ENCODE data around the gene KRTAP10-2.

KRTAP10-2 gene

DNA sequence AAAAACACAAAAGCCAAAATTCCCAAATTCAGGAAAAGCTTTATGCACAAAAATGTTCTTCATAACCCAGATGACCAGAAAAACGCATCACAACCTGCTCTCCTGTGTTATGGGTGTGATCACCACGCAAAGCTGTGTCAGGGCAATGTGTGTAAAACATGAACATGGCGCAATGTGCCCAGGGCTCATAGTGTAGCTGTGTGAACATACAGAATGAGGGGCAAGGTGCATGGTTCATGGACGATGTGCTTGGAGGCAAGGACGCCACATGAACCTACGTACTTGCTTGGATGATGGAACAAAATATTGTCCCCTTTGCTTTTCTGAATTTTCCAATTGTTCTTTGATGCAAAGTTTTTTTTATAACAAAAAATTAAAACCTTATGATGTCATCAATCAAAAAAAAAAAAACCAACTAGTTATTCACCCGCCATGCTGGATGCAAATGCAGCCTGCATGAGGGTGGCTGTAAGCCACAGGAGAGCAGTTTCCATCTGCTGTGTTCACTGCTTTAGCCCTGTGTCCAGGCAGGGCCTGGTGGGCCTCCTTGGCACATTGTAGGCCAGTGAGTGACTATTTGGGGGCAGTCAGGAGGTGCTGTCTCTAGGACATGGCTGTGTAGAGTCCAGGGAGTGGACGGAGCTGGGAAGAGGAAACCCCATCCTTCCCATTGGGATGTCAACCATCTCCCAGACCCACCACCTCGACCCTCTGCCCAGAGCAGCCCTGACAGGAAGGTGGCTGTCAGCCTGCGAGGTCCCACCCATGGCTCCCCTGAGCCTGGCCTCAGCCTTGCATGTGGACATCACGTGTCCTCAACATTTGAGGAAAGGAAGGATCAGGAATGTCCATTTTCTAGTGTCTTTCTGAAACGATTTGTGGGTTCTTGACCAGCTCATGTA lies 25.0 kb downstream of the KRTAP10-2 start:
- no peak for DNase-seq (ENCODE audit: low spot score)

DNA sequence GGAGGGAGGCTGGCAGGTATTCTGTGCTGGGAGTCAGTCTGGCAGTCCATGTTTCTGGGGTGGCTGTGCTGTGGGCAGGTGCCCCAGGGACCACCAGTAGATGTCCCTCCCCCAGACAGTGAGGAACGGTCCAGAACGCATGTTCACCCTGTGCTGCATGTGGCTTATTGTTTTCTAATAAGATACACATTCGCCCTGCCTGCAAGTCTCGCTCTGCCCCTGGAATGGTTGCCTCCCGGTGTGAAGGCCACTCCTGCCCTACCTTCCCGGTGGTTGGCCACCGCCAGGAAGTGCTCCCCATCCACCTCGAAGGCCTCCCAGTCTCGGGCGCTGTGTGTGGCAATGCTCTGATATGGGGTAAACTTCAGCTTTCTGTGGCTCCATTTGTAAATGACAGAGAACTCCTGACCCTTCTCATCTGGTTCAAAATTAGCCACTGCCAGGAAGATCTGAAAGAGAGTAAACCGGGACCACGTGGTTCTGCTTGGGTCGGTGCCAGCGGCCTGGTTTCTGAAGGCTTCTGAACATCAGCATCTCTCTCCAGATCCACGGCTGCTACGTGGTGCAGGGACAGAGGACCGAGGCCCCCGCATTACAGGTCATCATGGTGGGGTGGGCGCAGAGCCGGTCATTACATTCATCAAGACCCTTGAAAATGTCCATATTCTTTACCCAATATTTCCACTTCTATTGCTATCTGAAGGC lies 25.8 kb downstream of the KRTAP10-2 start:
- DNase-seq (ENCODE audit: low spot score): no peak

DNA sequence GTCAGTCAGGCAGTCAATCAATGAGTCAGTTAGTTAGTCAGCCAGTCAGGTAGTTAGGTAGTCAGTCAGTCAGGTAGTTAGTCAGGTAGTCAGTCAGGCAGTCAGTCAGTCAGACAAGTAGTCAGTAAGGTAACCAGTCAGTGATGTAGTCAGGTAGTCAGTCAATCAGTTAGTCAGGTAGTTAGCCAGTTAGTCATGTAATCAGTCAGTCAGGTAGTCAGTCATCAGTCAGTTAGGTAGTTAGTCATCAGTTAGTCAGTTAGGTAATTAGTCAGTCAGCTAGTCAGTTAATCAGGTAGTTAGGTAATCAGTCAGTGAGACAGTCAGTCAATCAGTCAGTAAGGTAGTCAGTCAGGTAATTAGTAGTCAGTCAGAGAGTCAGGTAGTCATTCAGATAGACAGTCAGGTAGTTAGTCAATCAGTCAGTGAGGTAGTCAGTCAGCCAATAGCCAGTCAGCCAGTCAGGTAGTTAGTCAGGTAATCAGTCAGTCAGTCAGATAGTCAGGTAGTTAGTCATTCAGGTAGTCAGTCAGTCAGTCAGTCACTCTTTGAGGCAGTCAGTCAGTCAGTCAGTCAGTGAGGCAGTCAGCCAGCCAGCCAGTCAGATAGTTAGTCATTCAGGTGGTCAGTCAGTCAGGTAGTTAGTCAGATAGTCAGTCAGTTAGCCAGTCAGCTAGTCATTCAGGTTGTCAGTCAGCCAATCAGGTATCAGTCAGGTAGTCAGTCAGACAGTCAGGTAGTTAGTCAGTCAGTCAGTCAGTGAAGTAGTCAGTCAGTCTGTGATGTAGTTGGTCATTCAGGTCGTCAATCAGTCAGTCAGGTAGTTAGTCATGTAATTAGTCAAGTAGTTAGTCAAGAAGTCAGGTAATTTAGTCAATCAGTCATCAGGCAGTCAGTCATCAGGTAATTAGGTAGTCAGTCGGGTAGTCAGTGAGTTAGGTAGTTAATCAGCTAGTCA lies 26.6 kb downstream of the KRTAP10-2 start:
- DNase-seq (ENCODE audit: low spot score): no peak

DNA sequence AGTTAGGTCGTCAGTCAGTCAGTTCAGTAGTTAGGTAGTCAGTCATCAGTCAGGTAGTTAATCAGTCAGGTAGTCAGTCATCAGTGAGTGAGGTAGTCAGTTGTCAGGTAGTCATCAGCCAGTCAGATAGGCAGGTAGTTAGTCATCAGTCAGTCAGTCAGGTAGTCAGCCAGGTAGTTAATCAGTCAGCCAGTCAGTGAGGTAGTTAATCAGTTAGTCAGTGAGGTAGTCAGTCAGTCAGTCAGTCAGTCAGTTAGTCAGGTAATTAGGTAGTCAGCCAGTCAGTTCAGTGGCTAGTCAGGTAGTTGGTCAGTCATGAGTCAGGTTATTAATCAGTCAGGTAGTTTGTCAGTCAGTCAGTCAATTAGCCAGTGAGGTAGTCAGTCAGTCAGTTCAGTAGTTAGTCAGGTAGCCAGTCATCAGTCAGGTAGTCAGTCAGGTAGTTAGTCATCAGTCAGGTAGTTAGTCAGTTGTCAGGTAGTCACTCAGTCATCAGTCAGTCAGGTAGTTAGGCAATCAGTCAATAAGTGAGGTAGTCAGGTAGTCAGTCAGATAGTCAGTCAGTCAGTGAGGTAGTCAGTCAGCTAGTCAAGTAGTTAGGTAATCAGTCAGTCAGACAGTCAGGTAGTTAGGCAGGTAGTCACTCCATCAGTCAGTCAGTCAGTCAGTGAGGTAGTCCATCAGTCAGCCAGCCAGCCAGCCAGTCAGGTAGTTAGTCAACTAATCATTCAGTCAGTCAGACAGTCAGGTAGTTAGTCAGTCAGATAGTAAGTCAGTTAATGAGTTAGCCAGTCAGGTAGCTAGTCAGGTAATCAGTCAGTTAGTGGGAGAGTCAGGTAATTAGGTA lies 27.5 kb downstream of the KRTAP10-2 start:
- DNase-seq (ENCODE audit: low spot score): no peak

DNA sequence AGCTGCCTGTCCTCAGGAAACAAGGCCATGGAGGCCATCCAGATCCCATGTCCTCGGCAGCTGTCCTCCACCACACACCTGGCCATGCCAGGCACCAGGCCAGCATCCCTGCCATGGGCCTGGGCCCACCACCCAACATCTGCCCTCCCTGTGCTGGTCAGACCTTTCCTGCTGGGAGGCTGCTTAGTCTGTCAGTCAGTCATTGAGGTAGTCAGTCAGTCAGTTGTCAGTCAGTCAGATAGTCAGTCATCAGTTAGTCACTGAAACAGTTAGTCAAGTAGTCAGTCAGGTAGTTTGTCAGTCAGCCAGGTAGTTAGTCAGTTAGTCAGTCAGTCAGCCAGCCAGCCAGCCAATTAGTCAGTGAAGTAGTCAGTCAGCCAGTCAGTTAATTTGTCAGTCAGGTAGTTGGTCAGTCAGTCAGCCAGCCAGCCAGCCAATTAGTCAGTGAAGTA lies 28.5 kb downstream of the KRTAP10-2 start:
- DNase-seq (ENCODE audit: low spot score): no peak

DNA sequence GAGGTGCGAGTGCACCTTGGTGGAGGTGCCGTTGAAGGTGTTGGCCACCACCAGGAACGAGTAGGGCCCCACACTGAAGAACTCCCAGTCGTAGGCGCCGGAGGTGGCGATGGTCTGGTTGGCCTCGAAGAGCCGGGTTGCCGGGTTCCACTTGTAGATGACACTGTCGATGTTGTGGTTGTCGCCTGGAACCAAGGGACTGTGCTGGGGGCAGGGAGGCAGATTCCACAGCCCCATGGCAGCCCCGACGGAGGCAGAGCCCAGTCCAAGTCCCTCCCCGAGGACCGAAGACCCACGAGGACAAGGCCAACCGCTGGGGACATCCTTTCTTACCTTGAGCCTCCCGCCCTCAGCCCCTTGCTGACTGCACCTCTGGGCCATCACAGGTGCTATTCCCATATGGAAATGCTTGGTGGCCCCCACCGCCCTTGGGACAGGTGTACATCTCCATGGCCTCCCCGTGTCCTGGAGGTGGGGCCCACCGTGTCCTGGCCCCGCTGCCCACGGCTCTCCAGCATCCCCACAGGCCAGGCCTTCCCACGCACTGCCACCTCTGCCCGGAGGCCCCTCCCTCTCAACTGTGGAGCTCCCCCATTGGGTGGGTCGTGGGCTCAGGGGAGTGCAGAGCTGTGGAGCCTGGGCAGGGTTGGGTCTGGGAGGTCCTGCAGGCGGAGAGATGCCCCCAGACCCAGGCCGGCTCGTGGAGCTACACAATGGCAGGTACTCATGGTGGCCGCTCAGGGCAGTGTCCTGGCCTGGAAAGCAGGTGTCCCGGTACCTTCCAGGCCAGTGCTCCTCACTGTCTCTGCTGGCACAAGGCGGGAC lies 29.2 kb downstream of the KRTAP10-2 start:
- DNase-seq (ENCODE audit: low spot score): no peak

DNA sequence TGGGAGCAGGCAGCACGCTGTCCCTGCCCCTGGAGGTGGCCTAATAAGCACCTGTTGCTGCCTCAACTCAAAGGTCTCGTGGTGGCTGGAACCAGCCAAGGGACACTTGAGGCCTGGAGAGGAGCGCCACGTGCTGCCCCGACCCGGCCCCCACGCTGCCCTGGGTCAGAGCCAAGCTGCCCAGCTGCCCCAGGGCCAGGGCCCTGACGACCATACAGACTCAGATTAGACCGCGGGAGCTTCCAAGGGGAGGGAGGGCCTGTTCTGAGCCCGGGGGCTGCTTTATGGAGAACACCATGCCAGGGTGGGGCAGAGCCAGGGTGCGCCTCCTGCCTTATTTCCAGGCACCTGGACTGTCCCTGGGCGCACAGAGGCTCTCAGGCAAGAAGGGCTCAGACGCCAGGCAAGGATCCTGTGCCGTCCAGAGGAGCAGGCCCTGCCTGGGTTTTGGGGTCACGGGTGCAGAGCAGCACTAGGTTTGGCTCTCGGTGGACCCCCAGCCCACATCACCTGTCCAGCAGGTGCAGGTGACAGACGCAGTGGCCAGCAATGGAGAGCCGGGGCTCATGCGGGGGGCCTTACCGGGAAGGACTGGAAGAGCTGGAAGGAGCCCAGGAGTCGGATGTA lies 29.9 kb downstream of the KRTAP10-2 start:
- no peak for DNase-seq (ENCODE audit: low spot score)

DNA sequence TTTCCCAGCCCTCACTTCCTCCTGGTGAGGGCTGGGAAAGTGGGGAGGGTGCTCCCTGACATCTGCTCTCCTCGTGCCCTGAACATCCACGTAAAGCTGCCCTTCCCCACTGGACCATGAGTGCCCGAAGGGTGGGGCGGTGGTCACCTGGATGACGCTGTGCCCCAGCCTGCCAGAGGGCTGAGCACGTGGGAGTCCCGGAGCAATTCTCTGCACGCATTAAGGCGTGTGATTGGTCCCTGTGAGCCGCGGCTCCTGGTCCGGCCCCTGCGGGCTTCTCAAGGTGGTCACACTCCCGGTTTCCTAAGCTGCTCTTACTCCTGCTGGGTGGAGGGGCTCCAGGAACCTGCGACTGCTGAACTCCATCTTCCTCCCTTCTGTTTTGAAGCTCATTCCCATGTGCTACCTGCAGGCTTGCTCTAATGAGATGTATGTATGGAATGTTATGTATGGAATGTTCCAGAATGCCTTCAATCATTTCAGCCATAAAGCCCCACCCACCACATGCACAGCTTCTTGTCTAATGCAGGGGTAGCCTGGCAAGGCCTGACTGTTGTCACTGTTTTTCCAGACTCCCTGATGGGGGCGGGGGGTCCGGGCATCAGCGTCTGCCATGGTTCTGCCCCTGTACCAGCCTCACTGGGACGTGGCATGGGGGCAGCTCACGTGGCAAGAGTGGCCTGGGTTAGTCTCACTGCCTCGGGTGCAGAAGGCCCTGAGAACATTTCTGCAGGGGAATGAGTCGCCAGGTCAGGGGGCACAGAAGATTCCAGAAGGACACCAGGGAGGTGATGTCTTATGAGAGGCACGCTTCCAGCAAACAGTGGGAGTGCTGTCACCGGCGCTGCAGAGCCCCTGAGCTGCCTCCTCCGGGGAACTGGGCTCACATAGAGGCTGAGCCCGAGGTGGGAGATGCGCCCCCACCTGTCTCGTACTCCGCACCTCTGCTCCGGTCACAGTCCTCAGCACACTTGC lies 30.7 kb downstream of the KRTAP10-2 start:
- DNase-seq (ENCODE audit: low spot score): no peak

DNA sequence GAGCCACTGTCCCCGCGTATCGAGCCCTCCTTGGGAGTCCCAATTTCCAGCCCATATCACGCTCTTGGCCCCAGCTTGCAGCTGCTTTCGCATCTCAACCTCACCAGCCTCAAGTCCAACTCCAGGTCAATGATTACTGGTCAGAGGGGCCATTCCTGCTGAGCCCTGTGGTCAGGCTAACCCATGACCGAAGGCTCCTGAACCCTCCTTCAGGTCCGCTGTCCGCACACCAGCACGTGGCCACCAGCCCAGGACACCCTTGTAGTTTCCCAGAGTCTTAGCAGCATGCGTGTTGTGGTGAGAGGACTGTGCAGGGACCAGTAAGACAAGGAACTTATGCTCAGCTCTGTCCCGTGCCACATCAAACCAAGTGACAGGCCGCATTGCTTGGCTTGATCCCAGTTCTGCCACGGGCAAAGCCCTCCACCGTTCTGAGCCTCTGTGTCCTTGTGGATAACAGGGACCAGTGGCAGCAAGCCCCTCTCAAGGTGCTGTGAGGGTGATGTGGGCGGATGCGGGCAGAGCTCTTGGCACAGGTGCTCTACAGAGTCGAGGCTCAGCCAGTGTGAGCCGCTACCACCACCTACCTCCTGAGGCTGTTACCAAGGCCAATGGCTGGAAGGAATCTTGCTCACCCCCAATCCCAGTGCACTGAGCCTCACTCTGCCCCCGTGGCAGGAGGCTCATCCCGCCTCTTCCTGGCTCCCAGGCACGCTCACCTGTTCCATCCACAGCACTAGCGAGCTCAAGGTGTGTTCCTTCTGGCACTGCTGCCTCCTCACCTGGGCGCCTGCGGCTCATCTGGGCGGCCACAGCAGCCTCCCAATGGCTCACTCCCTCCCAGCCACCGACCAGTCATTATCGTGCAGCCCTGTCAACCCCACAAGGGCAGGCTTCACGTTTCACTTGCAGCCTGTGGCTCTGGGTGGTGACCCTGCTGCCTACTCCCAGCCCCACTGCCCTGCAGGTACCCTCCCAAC lies 31.7 kb downstream of the KRTAP10-2 start:
- no peak for DNase-seq (ENCODE audit: low spot score)

DNA sequence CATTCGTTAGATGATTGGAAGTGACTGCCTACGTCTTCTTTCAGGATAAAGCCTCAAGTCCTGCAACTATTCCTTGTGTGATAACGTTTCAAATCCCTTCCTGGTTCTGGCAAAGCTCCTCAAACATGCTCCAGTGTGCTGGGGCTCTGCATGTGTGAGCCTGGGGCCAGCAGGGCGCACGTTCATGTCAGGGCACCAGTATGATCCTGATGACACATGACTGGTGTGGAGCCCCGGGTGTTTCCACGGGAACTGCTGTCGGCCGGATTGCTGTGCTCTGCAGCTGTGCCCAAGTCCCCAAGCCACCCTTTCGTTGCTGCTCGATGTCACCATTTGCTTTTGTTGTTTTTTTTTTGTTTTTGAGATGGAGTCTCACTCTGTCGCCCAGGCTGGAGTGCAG lies 32.6 kb downstream of the KRTAP10-2 start:
- DNase-seq (ENCODE audit: low spot score): no peak

DNA sequence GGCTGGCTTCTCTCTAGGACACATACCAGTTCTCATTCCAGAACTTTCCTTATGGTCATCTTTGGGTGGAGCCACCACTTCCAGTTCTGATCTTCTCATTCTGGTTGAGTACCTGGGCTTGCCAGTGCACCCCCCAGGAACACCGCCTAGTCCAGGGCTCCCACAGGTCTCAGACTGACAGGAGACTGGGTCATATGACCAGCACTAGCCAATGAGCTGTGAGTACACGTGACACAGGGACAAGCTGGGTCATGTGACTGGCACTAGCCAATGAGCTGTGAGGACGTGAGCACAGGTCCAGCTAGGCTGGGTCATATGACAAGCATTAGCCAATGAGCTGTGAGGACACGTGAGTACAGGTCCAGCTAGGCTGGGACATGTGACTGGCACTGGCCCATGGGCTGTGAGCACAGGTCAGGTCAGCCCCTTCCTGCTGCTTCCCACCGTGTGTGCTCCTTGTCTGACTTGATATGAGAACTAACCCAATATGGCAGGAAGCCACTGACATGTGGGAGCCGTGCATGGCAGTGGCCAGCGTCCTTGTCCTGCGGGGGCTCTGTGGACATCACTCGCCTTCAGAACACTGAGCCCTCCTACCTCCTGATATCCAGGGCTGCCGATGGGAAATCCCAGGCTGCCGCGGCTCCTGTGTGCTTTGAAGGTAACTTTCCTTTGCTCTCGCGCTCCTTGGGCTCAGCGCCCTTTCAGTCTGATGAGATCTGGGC lies 34.0 kb downstream of the KRTAP10-2 start:
- no peak for DNase-seq (ENCODE audit: low spot score)

DNA sequence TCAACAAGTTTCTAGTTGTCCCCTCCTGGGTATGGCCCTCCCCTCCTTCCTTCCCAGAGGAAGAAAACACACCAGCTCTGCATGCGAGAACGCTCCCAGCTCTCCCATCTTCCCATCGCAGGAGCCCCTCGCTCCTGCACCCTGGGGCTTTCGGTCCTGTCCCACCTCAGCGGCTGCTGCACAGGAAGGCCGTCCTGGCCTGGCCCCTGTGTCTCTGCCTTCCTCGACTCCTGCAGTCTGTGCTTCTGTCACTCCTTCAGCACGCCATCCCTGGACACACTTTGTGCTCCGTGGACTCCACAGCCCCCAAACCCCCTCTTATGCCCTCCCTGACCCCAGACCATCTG lies 34.5 kb downstream of the KRTAP10-2 start:
- DNase-seq (ENCODE audit: low spot score): no peak

DNA sequence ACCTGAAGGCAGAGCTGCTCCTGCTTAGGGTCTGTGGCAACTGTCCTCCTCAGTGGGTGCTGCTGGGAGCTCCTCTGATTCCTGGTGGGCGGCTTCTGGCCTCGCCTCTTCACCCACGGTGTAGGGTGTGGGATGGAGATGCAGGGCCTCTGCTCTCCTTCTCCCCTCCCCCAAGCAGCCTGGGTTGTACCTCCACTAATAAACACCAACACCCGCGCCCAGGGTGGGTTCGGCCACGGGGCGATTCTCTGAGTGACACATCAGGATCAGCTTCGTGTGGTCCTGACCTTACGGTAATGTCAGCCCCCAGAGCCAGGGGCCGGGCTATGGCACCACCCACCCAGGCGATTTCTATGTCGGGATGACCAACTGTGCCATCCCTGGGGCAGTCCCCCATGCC lies 35.0 kb downstream of the KRTAP10-2 start:
- no peak for DNase-seq (ENCODE audit: low spot score)

DNA sequence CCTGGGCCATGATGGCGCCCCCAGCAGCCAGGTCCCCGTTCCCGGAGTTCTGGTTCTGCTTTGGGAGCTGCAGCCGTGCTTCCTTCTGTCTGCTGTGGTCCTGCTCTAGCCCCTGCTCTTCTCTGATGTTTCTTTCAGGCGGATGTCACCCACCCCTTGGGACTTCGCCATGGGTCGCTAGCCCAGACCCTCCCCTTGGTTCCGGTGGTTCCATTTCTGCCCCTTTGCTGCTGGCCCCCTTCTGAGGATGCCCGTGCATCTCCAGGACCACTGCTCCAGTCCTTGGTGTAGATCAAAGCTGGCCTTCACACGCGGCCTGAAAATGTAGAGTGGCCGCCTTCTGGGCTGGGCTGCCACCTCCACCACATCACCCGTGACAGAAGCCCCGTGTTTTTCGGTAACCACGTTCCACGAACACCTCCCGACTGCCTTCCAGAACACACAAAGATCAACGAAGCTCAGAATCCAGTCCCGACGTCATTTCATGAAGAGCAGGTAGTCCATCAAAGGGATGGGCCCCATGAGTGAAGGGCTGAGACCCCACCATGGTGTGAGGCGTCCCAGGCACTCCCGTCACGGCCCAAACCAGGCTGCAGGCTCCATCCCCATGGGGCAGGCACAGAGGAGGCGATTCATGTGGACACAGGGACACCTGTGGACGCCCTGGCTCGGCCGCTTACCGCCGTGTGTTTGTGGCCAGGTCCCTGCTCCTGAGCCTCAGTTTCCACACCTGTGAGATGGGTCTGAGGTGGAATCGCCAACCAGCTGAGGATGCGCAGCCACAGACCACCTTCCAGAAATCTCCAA lies 35.7 kb downstream of the KRTAP10-2 start:
- DNase-seq (ENCODE audit: low spot score): no peak

DNA sequence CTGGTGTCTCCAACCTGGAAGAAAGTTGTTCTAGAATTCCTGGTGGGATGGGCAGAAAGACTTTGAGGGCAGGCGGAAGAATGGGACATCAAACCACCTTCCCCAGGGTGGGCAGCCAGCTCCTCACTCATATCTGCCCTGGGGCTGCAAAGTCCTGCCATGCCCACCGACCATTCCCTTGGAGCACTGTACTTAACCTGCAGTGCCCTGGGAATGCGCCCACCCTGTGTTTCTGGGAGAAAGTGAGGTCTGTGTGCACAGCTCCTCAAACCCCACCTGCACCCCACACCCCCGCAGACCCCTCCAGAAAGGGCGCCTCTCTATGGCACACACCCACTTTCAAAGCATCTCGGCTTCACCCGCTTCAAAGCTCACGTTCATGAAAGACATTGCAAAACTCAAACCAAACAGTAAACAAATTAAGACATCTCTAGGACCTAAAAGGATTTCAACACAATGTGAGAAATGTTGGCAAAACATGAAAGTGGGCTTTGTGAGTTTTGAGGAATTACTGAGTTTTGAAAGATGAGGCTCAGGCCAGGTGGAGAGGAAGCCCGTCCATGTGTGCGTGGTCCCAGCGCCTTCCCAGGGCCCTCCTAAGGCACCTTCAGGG lies 36.5 kb downstream of the KRTAP10-2 start:
- no peak for DNase-seq (ENCODE audit: low spot score)

DNA sequence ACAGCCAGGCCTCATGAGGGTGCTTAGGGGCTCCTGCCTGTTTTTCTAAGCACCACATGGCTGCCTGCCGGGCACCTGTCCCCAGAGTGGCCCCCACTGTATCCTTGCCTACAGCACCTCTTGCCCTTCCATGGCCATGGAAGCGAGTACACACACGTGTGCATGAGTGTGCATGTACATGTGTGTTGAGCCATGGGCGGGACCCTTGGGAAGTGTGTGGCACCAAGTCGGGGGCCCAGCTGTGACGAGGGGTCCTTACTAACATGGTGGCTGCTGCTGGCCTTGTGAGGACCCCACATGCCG lies 37.1 kb downstream of the KRTAP10-2 start:
- DNase-seq (ENCODE audit: low spot score): no peak

Data from GM03348 (cell line).